ENCODE results near the gene LIMS2.

The LIMS2 gene

GRCh38 chr2:127633556-127634065 is 41.7 kb downstream of the LIMS2 start:
- no peak for DNase-seq (ENCODE audit: low read depth)

GRCh38 chr2:127632592-127633489 is 42.5 kb downstream of the LIMS2 start:
- DNase-seq (ENCODE audit: low read depth) = no peak

DNA sequence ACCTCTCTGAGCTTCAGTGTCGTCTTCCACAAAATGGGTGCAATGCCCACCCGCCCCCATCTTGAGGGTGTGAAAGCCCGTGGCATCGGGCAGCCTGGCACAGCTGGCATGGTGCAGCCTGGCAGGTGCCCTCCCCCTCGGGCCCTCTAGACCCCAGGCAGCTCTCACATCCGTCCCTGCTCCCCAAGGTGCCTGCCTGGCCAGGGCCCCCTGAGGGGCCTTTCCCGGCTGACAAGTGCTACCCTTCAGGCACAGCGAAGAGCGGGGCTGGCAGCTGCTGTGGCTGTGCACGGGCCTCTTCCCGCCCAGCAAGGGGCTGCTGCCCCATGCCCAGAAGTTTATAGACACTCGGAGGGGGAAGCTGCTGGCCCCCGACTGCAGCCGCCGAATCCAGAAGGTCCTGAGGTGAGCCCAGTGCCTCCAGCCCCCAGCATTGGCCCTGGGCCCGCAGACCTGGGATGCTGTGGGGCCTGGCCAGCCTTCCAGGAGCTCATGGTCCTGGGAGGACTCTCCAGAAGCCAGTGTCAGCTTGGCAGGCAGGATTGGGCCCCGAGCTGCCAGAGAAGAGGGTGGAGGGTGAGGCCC is 43.2 kb downstream of the LIMS2 start:
- DNase-seq (ENCODE audit: low read depth) = no peak

DNA sequence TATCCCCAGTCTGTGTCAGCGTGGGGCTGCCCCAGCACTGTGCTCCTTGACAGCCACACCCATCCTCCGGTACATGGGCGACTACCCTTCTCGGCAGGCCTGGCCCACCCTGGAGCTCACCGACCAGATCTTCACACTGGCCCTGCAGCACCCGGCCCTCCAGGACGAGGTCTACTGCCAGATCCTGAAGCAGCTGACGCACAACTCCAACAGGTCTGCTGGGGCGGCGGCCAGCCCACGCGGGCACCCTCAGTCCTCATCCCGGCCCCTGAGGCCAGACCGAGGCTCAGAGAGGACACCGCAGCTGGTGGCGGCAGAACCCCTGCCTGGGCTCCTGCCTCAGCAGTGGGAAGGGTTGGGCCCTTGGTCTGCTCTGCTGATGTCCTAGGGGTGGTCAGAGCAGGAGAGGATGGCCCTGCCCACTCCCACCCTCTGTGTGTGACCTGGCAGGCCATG is 43.8 kb downstream of the LIMS2 start:
- no peak for DNase-seq (ENCODE audit: low read depth)

DNA sequence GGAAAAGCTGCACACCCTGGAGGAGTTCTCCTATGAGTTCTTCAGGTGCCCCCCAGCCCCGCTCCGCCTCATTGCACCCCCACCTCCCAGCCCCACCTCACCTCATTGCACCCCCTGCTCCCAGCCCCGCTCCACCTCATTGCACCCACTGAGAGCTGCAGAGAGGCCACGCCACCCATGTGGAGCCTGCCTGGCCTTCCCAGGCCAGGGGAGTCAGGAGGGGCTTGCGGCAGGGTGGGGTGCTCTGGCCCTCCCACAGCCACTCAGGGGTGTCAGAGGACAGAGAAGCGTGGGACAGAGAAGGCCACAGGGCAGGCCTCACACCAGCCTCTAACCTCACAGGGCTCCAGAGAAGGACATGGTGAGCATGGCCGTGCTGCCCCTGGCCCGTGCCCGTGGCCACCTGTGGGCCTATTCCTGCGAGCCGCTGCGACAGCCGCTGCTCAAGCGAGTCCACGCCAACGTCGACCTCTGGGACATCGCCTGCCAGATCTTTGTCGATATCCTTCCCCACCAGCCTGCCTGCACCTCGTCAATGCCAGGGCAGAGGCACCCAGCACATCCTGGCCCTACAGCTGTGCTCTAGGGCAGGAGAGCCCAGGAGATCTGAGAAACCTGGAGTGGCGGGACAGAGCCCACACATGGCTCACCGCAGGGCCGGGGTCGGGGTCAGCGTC is 44.3 kb downstream of the LIMS2 start:
- no peak for DNase-seq (ENCODE audit: low read depth)

DNA sequence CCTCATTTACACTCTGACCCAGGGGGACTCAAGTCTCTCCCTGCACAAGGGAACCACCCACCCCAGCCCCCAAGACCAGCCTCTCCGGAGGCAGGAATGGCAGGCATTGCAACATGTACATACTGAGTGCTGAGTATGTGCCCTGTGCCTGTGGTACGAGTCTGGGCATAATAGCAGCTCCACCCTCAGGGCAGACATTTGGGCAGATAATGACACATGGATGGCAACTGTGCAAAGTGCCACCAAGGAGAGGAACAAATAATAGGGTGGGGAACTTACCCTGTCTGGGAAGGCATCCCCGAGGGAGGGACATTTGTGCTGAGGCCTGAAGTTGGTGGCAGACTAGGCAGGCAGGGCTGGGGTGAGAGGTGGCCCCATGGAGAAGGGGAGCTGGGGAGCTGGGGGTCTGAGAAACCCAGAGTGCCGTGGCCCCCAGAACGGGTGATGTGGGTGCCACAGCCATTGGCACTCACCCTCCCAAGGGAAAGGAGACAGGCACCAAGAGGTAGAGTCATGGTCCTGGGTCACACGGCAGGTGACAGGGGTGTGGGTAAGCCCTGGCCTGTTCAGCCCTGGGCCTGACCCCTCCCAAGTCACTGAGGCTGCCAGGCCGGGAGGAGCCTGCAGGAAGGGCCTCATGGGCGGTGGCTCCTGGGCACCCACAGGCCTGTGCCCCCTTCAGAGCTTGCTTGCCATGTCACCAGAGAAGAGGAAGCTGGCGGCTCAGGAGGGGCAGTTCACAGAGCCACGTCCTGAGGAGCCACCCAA is 45.0 kb downstream of the LIMS2 start:
- DNase-seq (ENCODE audit: low read depth) = no peak

DNA sequence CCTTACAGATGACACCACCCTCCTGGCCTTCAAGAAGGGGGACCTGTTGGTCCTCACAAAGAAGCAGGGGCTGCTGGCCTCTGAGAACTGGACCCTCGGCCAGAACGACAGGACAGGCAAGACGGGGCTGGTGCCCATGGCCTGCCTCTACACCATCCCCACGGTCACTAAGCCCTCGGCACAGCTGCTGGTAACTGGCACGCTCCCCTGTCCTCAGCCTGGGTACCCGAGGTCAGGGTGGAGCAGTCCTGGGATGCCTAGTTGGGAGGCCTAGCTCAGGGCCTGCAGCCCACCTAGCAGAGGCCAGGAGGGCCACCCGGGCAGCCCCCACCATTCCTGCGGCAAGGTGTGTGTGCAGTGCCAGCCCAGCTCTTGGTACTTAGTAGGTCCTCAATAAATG is 45.7 kb downstream of the LIMS2 start:
- DNase-seq (ENCODE audit: low read depth) = no peak

- no peak for DNase-seq (ENCODE audit: low read depth)
These were observed 46.3 kb downstream of the LIMS2 start for GRCh38 chr2:127628767-127629614.

- DNase-seq (ENCODE audit: low read depth) = no peak
These were observed 47.4 kb downstream of the LIMS2 start for GRCh38 chr2:127627740-127628571.

- no peak for DNase-seq (ENCODE audit: low read depth)
These were observed 48.2 kb downstream of the LIMS2 start for GRCh38 chr2:127626917-127627739.

DNA sequence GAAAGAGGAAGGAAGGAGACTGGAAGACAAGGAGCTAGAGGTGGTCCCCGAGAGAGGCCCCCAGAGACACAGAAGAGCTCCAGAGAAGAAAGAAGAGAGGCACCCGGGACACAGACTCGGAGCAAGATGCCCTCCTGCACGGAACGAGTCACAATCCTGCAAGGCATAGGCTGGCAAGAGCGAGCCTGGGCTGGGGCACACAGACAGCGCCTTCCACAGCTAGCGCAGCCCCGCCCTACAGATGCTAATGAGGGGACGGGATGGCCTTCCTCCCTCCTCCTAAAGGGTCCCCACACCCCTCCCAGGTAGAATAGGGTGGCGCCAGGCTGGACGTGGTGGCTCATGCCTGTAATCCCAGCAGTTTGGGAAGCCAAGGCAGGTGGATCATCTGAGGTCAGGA is 49.2 kb downstream of the LIMS2 start:
- no peak for DNase-seq (ENCODE audit: low read depth)

DNA sequence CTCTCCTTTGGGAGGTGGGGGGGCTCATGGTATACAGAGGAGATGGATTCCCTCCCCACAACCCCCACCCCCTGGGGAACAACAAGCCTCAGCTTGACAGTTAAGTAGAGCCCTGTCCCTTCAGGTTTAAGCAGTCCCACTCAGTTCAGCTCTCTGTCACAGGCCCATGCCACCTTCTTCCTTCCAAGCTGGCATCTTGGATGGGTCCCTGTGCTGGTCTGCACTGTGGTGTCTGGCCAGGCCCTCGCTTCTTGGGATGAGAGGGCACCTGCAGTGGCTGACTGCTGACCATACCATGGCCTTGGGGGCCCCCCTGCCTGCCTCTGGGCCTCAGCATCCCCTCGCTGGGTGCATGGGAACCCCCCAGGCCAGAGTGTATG is 49.8 kb downstream of the LIMS2 start:
- no peak for DNase-seq (ENCODE audit: low read depth)

DNA sequence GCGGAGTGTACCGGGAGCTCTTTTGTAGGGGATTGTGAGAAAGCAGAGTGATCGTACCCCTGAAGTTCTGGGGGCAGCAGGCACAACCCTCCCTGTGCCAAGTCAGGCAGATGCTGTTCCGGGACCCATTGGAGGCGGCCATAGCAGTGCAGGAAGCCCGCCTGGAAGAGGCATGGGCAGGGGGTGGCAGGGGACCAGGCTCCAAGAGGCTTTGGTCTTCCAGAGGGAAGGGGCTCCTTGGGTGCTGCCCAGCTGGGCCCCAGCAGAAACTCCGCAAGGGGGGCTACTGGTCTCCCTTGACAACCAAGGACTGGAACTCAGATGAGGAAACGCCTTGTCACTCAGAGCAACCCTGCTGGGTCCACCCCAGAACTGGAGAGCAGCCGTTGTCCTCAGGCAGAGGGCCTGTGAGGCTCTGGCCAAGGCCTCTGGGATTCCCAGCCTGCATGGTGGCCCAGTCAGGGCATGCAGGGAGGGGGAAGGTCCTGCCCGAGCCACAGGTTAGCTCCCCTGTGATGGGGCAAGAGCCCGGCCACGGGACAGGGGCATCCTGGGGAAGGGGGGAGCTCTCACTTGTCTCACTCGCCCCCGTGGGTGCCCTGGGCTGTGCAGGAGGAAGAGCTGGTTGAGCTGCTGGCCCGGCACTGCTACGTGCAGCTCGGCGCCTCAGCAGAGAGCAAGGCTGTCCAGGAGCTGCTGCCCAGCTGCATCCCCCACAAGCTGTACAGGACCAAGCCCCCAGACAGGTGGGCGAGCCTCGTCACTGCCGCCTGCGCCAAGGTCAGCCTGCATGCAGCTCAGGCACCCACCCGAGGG is 50.4 kb downstream of the LIMS2 start:
- no peak for DNase-seq (ENCODE audit: low read depth)

- DNase-seq (ENCODE audit: low read depth) = no peak
These were observed 51.0 kb downstream of the LIMS2 start for GRCh38 chr2:127624320-127624755.

DNA sequence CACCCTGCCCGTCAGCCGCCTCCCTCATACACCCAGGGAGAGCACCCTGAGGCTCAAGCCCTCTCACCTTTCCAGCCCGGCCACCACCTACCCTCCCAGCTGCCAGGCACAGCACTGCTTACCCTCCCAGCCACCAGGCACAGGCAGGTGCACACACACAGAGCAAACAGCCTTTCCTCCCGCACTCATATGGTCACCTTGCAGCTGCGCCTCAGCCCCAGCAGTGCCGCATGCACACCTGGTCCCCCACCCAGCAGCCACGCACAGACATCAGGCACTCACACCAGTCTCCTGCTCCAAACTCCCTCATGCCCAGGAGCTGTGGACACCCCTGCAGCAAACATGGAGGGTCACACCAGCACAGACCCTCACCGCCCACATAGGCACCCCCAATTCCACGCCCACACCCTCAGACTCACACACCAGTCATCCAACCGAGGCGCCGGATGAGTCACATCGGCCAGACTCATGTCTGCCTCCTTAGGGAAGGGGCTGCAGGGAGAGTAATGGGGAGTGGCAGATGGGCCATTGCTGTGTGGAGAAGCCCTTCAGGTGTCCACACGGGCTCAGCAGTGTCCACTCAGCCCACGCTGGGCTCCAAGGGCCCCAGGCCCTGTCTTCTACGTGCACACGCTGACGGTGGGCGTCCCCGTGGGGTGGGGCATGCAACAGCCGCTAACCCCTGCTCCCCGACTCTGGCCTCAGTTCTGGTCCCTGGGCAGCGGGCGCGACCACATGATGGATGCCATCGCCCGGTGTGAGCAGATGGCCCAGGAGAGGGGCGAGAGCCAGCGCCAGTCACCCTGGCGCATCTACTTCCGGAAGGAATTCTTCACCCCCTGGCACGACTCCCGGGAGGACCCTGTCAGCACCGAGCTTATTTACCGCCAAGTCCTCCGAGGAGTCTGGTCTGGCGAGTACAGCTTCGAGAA is 51.7 kb downstream of the LIMS2 start:
- DNase-seq (ENCODE audit: low read depth) = no peak

DNA sequence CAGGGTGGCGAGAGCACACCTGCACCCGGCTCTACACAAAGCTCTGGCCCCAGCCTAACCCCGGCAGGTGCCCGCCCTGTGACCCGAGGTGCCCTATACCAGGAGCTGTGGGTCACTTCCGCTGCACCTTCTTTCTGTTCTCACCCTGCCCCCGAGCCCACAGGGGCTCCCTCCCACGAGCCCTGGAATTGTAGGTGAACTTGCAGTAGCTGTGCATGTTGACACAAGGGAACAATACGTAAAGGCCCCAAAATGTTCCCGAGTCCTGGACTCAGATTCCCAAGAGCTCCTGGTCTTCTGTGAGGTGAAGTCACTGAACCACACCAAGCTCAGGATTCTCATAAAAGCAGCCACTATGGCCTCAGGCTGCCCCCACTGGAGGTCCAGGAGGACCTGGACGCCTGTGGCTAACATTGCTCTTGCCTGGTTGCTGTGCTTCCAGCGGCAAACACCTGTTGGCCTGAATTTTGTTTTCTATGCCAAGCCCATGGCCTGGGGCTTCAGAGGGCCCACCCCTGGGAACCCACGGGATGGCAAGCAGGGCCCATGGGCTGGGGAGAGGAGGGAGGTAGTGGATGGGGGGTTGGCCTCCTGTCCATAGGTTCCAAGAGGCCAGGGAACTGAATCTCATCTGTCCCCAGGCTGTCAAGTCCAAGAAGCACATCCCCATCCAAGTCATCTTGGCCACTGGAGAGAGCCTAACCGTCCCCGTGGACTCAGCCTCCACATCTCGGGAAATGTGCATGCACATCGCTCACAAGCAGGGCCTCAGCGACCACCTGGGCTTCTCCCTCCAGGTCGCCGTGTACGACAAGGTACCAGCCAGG is 52.6 kb downstream of the LIMS2 start:
- DNase-seq (ENCODE audit: low read depth) = no peak
